Spinal cord (tissue), 10 donors: ENCODE data around the gene PCGF3. TPM values are rescaled to one million over a fixed set of nuclear protein-coding genes. Genes with fewer than 3 reads are reported as not detected.
A peak's percentile ranks its signal among the peaks of the same experiment; 100 is the strongest.

Source experiments
- DNase-seq, 6 donors: peaks; one replicate each; pipeline versions ENCODE4 v3.0.0 to v3.0.0-alpha.2; 2013 to 2015; ENCODE audit warnings: low spot score in 6 of 6, low read depth in 4 of 6
- H3K27ac ChIP-seq: one replicate; pipeline ENCODE4 v1.5.1; 2013; ENCODE audit warnings: low read depth, low read length, control low read depth
- H3K27me3 ChIP-seq: one replicate; pipeline ENCODE4 v1.6.1; 2013; ENCODE audit warnings: low read length; ENCODE audit not compliant: control insufficient read depth, insufficient read depth
- H3K36me3 ChIP-seq: one replicate; pipeline ENCODE4 v1.6.1; 2013; ENCODE audit warnings: low read length; ENCODE audit not compliant: control insufficient read depth, insufficient read depth
- H3K4me1 ChIP-seq: one replicate; pipeline ENCODE4 v1.6.1; 2013; ENCODE audit warnings: low read length; ENCODE audit not compliant: control insufficient read depth, insufficient read depth
- H3K4me3 ChIP-seq: one replicate; pipeline ENCODE4 v1.5.1; 2013; ENCODE audit warnings: low read depth, low read length, control low read depth
- H3K9me3 ChIP-seq: one replicate; pipeline ENCODE4 v1.6.1; 2013; ENCODE audit warnings: low read length; ENCODE audit not compliant: control insufficient read depth, insufficient read depth
- WGBS: methylation state at CpG from one replicate; pipeline ENCODE4 v1.1.5; 2013; ENCODE audit warnings: missing lambda C conversion rate; ENCODE audit not compliant: insufficient coverage; 5-methylcytosine and 5-hydroxymethylcytosine counted together
- long read RNA-seq, 4 donors: transcript quantifications; one replicate each; lab custom pipeline, GENCODE V29; 2026
- polyA plus RNA-seq, 2 donors: library from polyadenylated mRNA; unstranded; fragments of 120-200 nt; gene quantifications; one replicate each; pipeline ENCODE4 v1.2.1, GENCODE V29; 2013; ENCODE audit not compliant: insufficient read length in 2 of 2
- total RNA-seq, 2 donors: library from RNA; depleted of rRNA in 1 of 2; stranded (reverse); fragments of 120-200 nt in 1 of 2; fragments of >200 nt in 1 of 2; gene quantifications; one replicate each; pipeline versions ENCODE4 v1.2.3 to v1.2.4, GENCODE V29; 2013 to 2014
- donor health status: healthy.

PCGF3 gene, protein sequence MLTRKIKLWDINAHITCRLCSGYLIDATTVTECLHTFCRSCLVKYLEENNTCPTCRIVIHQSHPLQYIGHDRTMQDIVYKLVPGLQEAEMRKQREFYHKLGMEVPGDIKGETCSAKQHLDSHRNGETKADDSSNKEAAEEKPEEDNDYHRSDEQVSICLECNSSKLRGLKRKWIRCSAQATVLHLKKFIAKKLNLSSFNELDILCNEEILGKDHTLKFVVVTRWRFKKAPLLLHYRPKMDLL
- 10 to 100 TPM; 40.4 to 45.6 TPM for total RNA-seq
- 10 to 100 TPM; 78.1 to 80.2 TPM for polyA plus RNA-seq
- long read RNA-seq, donor 1, full-length matches to known transcripts = 59 of 59 reads
- long read RNA-seq, donor 1, partial matches to known transcripts = 0 of 59 reads
- long read RNA-seq, donor 1, other reads (novel, unspliced or antisense) = 0 of 59 reads
- long read RNA-seq, donor 2, transcript PCGF3-213 (1 exons, 1,899 nt) = major isoform, 14 of 21 reads
- long read RNA-seq, donor 2, partial matches to known transcripts = 6 of 21 reads
- long read RNA-seq, donor 2, other reads (novel, unspliced or antisense) = 0 of 21 reads
- long read RNA-seq, donor 3, transcript PCGF3-213 (1 exons, 1,899 nt) = major isoform, 13 of 14 reads
- long read RNA-seq, donor 3, partial matches to known transcripts = 0 of 14 reads
- long read RNA-seq, donor 3, other reads (novel, unspliced or antisense) = 0 of 14 reads
- long read RNA-seq, donor 4, transcript PCGF3-213 (1 exons, 1,899 nt) = major isoform, 67 of 122 reads
- long read RNA-seq, donor 4, partial matches to known transcripts = 53 of 122 reads
- long read RNA-seq, donor 4, other reads (novel, unspliced or antisense) = 0 of 122 reads

DNA sequence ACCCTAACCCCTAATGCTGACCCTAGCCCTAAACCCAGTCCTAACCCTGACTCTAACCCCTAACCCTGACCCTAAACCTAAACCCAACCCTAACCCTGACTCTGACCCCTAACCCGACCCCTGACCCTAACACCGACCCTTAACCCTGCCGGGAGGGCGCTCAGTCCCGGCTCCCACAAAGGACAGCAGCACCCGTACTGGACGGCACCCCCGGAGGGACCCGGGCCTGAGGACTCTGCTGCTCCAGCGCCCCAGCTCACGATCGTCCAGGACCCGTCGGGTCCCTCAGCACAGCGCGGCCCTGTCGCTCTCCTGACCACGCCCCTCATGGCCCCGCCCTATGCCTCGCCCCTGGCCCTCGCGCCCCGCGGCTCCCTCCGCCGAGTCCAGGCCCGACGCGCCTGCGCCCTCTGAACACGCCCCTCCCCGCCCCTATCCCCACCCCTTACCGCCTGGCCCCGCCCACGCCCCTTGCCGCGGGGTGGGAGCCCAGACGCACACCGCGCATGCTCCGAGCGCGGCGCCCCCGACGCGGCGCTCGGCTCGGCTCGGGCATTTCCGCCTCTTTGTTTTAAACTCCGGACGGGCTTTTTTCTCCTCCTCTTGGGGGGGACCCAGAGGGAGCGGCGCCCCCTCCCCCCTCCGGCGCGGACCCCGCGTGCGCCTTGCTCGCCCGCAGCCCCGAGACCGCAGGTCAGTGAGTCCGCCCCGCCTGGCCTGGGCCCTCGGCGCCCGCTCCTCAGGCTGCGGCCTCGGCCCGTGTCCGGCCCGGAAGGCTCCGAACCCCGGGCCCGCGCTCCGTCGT, at the start of gene PCGF3:
Gene PCGF3 (plus strand): TSS at position 555 of the 805 bp plus-strand sequence. CDS start 27,849 bp downstream, outside the sequence.
- no peak within 1 kb of the TSS for H3K27ac ChIP-seq
- peaks cover 38% of the 10 kb centered on the region for H3K4me1 ChIP-seq
- DNase-seq = peak; percentile 77 to 98 (median 93)
- 3% methylated on average over 79 of the region's 82 CpGs for WGBS
- no peaks in the 10 kb centered on the region for H3K27me3 ChIP-seq
- peak within 1 kb of the TSS; percentile 78 for H3K4me3 ChIP-seq
- H3K9me3 ChIP-seq = no peaks in the 10 kb centered on the region
- H3K36me3 ChIP-seq = peaks cover 12% of the 10 kb centered on the region

DNA sequence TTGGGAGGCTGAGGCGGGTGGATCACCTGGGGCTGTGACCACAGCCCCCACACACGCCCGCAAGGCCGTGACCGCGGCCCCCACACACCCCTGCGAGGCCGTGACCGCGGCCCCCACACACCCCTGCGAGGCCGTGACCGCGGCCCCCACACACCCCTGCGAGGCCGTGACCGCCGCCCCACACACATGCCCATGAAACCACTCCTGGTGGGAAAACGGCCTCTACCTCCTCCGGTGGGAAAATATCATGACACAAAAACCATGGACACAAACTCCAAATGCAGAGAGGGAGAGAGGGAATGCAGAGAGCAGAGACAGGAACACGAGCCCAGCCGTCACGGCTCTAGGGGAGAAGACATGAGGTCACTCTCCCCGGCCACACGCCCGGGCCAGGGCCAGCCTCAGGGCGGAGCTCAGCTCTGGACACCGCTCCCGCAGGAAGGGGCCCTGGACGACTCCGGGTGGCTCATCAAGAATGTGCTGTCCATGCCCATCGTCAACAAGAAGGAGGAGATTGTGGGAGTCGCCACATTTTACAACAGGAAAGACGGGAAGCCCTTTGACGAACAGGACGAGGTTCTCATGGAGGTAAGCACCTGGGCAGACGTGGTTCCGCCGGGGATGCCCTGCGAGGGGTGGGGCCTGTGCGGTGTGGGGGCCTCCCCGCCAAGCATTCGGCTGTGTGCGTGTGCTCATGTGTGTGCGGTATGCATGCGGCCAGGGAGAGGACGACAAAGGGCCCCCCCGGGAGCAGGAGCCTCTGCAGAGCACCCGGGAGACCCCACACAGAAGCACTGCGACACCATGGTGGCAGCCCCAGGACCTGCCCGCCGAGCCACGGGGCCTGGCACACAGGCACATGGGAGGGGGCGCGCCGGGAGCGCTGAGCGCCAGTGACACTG, 48.9 kb upstream of the PCGF3 start:
- Histone ChIP-seq H3K36me3 (peaks cover 39% of the 10 kb centered on the region), H3K4me1 (peaks cover 17% of the 10 kb centered on the region), H3K27ac (no peak overlapping the region), H3K9me3 (no peaks in the 10 kb centered on the region), H3K27me3 (peaks cover 3% of the 10 kb centered on the region), H3K4me3 (no peak overlapping the region)
- WGBS = 82% methylated on average over 36 of the region's 58 CpGs
- no peak for DNase-seq

DNA sequence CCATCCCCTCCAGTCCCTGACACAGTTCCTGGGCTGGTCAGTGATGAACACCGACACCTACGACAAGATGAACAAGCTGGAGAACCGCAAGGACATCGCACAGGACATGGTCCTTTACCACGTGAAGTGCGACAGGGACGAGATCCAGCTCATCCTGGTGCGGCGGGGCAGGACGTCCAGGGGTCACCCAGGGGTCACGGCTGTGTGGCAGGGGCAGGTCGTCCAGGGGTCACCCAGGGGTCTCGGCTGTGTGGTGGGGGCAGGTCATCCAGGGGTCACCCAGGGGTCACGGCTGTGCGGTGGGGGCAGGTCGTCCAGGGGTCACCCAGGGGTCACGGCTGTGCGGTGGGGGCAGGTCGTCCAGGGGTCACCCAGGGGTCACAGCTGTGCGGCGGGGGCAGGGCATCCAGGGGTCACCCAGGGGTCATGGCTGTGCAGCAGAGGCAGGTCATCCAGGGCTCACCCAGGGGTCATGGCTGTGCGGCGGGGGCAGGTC, 48.2 kb upstream of the PCGF3 start:
- no peak overlapping the region for H3K27ac ChIP-seq

DNA sequence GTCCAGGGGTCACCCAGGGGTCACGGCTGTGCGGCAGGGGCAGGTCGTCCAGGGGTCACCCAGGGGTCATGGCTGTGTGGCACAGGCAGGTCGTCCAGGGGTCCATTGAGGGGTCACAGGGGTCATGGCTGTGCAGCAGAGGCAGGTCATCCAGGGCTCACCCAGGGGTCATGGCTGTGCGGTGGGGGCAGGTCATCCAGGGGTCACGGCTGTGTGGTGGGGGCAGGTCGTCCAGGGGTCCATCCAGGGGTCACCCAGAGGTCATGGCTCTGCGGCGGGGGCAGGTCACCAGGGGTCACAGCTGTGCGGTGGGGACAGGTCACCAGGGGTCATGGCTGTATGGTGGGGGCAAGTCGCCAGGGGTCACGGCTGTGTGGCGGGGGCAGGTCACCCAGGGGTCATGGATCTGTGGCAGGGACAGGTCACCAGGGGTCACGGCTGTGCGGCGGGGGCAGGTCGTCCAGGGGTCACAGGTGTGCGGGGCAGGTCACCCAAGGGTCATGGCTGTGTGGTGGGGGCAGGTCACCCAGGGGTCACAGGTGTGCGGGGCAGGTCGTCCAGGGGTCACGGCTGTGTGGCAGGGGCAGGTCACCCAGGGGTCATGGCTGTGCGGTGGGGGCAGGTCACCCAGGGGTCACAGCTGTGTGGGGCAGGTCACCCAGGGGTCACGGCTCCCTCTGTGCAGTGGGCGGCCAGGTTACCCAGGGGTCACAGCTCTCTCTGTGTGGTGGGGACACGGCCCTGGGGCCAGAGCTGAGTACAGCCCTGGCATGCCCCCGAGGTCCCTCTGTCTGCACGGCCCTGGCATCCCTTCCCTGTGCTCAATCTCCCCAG, 47.6 kb upstream of the PCGF3 start:
- Histone ChIP-seq H3K27me3 (no peaks in the 10 kb centered on the region), H3K36me3 (peaks cover 49% of the 10 kb centered on the region), H3K4me3 (no peak overlapping the region), H3K27ac (no peak overlapping the region), H3K4me1 (peaks cover 18% of the 10 kb centered on the region), H3K9me3 (no peaks in the 10 kb centered on the region)
- DNase-seq = peak in 2 of 6 donors; percentile 1 to 42
- WGBS = 90% methylated on average over 25 of the region's 27 CpGs

More for the DNA sequence above, 48.2 kb upstream of the PCGF3 start:
- Histone ChIP-seq H3K9me3 (no peaks in the 10 kb centered on the region), H3K4me1 (peaks cover 13% of the 10 kb centered on the region), H3K4me3 (no peak overlapping the region), H3K36me3 (peaks cover 46% of the 10 kb centered on the region), H3K27me3 (no peaks in the 10 kb centered on the region)
- 85% methylated on average over 23 of the region's 23 CpGs for WGBS
- no peak for DNase-seq

DNA sequence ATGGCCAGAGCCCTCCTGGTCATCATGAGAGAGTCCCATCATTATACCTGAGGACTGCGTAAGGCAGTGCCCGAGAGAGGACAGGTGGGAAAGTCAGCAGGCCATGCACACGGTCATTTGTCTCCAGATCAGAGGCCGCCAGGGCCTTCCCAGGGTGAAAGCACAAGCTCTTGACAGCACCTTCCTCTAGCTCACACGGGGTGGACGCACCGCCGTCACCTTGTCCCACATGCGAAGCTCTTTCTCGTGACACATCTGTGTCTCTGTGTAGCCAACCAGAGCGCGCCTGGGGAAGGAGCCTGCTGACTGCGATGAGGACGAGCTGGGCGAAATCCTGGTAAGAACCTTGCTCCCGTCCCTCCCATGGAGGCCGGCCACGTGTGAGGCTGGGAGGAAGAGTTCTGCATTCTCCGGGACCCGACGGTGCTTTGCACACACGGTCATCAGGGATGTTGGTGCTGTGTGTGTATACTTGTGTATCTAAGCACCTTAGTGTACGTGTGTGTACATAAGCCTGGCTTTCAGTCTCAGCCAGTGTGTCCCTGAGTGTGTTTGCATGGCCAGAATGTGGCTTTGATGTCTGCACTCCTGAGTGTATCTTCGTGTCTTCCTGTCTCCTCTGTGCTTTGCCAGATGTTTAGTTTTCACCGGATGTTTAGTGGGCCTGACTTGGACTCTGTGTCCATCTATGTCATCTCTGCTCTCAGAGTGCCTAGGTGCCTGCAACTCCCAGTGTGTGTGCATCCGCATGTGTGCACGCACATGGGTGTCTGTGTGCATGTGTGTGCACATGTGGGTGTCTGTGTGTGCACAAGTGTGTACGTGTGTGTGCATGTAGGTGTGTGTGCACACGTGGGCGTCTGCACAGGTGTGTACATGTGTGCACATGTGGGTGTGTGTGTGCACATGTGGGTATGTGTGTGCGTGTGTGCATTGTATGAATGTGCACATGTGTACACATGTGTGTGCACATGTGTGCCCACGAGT, 46.7 kb upstream of the PCGF3 start:
- DNase-seq = no peak
- 95% methylated on average over 31 of the region's 32 CpGs for WGBS
- Histone ChIP-seq H3K4me3 (no peak overlapping the region), H3K9me3 (no peaks in the 10 kb centered on the region), H3K4me1 (peaks cover 18% of the 10 kb centered on the region), H3K27ac (no peak overlapping the region), H3K27me3 (no peaks in the 10 kb centered on the region), H3K36me3 (peaks cover 49% of the 10 kb centered on the region)

DNA sequence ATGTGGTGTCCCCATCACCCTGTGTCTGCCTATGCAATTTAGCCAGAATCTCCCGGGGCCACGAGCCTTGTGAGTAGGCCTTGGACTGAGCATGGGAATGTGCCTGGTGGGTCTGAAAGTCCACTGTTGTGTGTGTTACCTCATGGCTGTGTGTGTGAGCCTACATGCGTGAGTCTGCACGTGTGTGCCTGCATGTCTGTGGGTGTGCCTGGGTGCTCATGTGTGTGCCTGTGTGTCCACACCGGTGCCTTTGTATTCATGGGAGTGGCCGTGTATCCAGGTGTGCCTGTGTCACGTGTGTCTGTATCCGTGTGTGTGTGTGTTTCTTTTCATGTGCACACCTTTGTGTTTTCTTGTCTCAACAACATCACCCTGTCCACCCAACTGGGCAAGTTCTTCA, 45.8 kb upstream of the PCGF3 start:
- no peak overlapping the region for H3K27ac ChIP-seq
- no peaks in the 10 kb centered on the region for H3K9me3 ChIP-seq
- no peak for DNase-seq
- peaks cover 27% of the 10 kb centered on the region for H3K4me1 ChIP-seq
- peaks cover 49% of the 10 kb centered on the region for H3K36me3 ChIP-seq
- H3K4me3 ChIP-seq = no peak overlapping the region
- 98% methylated on average over 4 of the region's 8 CpGs for WGBS
- no peaks in the 10 kb centered on the region for H3K27me3 ChIP-seq

DNA sequence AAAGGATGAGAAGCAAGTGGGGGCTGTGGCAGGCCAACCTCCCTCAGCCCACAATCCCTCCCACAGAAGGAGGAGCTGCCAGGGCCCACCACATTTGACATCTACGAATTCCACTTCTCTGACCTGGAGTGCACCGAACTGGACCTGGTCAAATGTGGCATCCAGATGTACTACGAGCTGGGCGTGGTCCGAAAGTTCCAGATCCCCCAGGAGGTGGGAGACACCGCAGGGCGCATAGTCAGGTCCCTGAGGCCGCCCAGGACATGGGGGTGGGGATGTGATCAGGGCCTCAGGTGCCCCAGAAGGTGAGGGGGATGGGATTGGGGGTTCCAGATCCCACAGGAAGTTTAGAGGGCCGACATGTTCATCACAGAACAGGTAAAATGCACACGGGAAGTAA, 45.2 kb upstream of the PCGF3 start:
- Histone ChIP-seq H3K27me3 (no peaks in the 10 kb centered on the region), H3K9me3 (no peaks in the 10 kb centered on the region), H3K4me3 (no peak overlapping the region), H3K27ac (no peak overlapping the region), H3K4me1 (peaks cover 33% of the 10 kb centered on the region), H3K36me3 (peaks cover 50% of the 10 kb centered on the region)
- no peak for DNase-seq
- WGBS = 95% methylated on average over 10 of the region's 10 CpGs
